ENCODE measurements around the gene SUN2.

Gene SUN2

GRCh38 chr22:38753948-38754750 lies 1.6 kb downstream of the SUN2 start:
- peak; percentile 77 for DNase-seq

- DNase-seq, result no peak
These were observed 4.1 kb downstream of the SUN2 start for GRCh38 chr22:38751422-38752346.

GRCh38 chr22:38751066-38751421 lies 4.8 kb downstream of the SUN2 start:
- DNase-seq, result no peak

DNA sequence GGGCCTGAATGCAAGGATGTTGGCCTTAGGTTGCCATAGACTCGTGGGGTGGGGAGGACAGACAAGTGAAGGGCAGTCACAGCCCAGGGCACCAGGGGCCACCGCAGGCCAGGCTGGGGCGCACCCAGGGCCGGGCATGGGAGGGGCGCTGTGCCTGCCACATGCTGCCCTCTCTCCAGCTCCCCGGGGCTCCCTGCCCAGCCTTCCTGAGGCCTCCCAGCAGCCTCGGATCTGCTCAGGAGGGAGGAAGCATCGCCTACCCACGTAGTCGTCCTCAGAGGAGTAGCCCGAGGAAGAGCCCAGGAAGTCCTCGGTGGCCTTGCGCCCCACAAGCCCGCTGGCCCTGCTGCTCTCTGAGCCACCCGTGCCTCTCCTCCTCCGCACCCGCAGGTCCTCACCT lies 5.2 kb downstream of the SUN2 start:
- no peak for DNase-seq

DNA sequence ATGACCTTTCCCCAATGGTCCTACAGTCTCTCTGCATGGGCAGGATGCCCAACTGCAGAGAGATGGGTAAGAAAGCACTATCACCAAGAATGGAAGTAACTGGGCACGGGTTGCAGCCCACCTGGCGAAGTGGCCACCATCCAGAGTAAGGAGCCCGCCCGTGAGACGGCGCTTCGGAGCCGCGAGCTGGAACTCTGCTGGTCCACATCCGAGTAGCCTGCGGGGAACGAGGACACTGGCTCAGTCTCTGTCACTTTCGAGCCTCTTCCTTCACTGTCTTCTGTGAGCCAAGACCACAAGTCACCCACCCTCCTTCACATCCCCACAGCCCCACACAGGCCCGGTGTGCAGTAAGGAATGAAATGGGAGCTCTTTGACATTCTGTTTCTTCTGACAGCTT lies 5.7 kb downstream of the SUN2 start:
- no peak for DNase-seq

DNA sequence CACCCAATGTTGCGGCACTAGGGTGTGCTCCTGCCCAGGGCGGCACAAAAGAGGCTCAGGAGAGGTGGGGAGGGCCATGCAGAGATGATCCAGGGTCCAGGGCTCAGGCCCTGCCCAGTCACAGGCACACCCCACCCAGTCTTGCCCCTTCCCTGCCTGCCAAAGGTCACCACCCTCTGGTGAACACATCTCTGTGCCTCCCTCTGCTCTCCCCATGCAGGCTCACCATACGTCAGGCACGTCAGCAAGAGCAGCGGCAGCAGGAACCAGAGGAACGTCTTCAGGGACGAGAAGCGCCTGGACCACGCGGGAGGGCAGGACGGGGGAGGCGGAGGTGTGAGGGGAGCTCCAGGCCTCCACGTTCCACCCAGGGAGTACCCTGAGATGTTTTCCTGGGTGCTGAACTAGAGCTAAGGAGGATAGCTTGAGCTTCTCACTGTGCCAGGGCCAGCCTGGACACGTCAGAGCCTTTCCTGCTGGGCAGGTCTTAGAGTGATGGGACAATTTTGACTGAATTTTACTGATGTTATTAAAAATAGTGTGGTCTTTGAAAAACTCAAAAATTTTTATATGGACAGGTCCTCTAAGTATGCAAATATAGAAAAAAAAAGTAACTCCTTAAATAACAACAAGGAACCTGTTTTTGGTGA lies 7.2 kb downstream of the SUN2 start:
- no peak for DNase-seq

- DNase-seq, result no peak
These were observed 9.9 kb downstream of the SUN2 start for GRCh38 chr22:38745676-38746460.

GRCh38 chr22:38744981-38745380 lies 10.8 kb downstream of the SUN2 start:
- no peak for DNase-seq

- no peak for DNase-seq
These were observed 13.4 kb downstream of the SUN2 start for GRCh38 chr22:38742176-38742942.

- no peak for DNase-seq
These were observed 14.2 kb downstream of the SUN2 start for GRCh38 chr22:38741576-38741975.

- no peak for DNase-seq
These were observed 14.6 kb downstream of the SUN2 start for GRCh38 chr22:38741166-38741565.

GRCh38 chr22:38740754-38741153 lies 15.0 kb downstream of the SUN2 start:
- DNase-seq, result no peak

DNA sequence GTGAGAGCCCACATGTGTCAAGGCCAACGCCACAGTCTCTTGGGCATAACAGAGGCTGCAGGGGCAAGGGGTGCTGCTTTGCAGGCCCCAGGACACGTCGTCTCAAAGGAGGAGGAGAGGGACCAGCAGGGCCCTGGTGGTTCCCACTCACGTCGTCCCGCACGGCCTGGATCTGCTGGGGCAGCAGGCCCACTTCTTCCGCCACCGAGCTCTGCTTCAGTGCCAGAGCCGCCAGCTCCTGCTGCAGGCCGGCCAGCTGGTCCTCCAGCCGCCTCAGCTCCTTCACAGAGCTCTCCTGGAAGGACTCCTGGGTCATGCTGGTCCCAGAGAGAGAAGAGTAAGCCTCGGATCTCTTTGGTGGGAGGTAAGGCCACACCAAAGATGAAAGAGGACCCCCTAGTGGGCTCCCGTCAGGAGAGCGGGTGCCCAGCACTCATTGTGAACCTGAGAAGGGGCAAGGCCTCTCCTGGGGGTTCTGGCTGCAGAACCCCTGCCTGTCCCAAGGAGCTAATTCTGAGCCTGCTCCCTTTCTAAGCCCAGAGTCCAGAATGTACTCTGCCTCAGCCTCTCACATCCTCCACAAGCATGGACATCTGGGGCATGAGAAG lies 15.6 kb downstream of the SUN2 start:
- no peak for DNase-seq

- DNase-seq, result no peak
These were observed 16.3 kb downstream of the SUN2 start for GRCh38 chr22:38739300-38740055.

GRCh38 chr22:38738475-38739070 lies 17.2 kb downstream of the SUN2 start:
- DNase-seq, result no peak

- DNase-seq, result peak; percentile 25
These were observed 18.3 kb downstream of the SUN2 start for GRCh38 chr22:38737302-38738060.

- no peak for DNase-seq
These were observed 19.6 kb downstream of the SUN2 start for GRCh38 chr22:38736257-38736570.

- no peak for DNase-seq
These were observed 20.1 kb downstream of the SUN2 start for GRCh38 chr22:38735465-38736256.

- DNase-seq, result no peak
These were observed 20.7 kb downstream of the SUN2 start for GRCh38 chr22:38735126-38735464.
